Measurements from ENCODE around the gene AKIRIN2.
"Not testable (repeated sequence)": the region's sequence is repeated elsewhere in the genome, so short reads cannot be mapped to it uniquely, and the experiment has no call there.

The AKIRIN2 gene

GRCh38 chr6:87716928-87717614 is 15.0 kb upstream of the AKIRIN2 start:
- DNase-seq: no peak

GRCh38 chr6:87714093-87714842 is 12.2 kb upstream of the AKIRIN2 start:
- no peak for DNase-seq

- not testable (repeated sequence) for DNase-seq
These were observed 10.7 kb upstream of the AKIRIN2 start for GRCh38 chr6:87712713-87713112.

- no peak for DNase-seq
These were observed 8.1 kb upstream of the AKIRIN2 start for GRCh38 chr6:87710090-87710489.

GRCh38 chr6:87708581-87709427 is 6.8 kb upstream of the AKIRIN2 start:
- not testable (repeated sequence) for DNase-seq

- no peak for DNase-seq
These were observed 4.3 kb upstream of the AKIRIN2 start for GRCh38 chr6:87706187-87706966.

- DNase-seq: no peak
These were observed 3.1 kb upstream of the AKIRIN2 start for GRCh38 chr6:87705070-87705691.

- DNase-seq: not testable (repeated sequence)
These were observed 1.0 kb upstream of the AKIRIN2 start for GRCh38 chr6:87703039-87703438.

- no peak for DNase-seq
These were observed 534 bp upstream of the AKIRIN2 start for GRCh38 chr6:87702589-87702945.

GRCh38 chr6:87701344-87701675 is 723 bp downstream of the AKIRIN2 start:
- DNase-seq: peak in 1 of 2 experiments; percentile 6

GRCh38 chr6:87700397-87701343 is 1.4 kb downstream of the AKIRIN2 start:
- peak; percentile 8 to 41 for DNase-seq

GRCh38 chr6:87699576-87699975 is 2.5 kb downstream of the AKIRIN2 start:
- no peak for DNase-seq

- DNase-seq: no peak
These were observed 3.5 kb downstream of the AKIRIN2 start for GRCh38 chr6:87698547-87699006.

- DNase-seq: no peak
These were observed 4.2 kb downstream of the AKIRIN2 start for GRCh38 chr6:87697581-87698546.

GRCh38 chr6:87696817-87697216 is 5.2 kb downstream of the AKIRIN2 start:
- not testable (repeated sequence) for DNase-seq

- no peak for DNase-seq
These were observed 9.9 kb downstream of the AKIRIN2 start for GRCh38 chr6:87692086-87692485.

- no peak for DNase-seq
These were observed 11.6 kb downstream of the AKIRIN2 start for GRCh38 chr6:87690441-87690840.

GRCh38 chr6:87687893-87688292 is 14.1 kb downstream of the AKIRIN2 start:
- not testable (repeated sequence) for DNase-seq

- no peak for DNase-seq
These were observed 14.7 kb downstream of the AKIRIN2 start for GRCh38 chr6:87687296-87687695.
